Activated CD4-positive, alpha-beta memory T cell treated with anti-CD3 and anti-CD28 coated beads, Interleukin-2, amount 10 ng/mL, durations not matched to agents 7 days and 5 days (primary cell): Measurements from ENCODE around the gene RNF114. TPM values are rescaled to one million over a fixed set of nuclear protein-coding genes. Genes with fewer than 3 reads are reported as not detected.
"Not testable (repeated sequence)": the region's sequence is repeated elsewhere in the genome, so short reads cannot be mapped to it uniquely, and the experiment has no call there.

Source experiments
- CTCF ChIA-PET: fragments of 350-600 bp; sonication (Branson Sonifier 250); formaldehyde crosslinking; loops from one replicate; lab custom pipeline; 2021; ENCODE audit warnings: antibody characterized with exemption, inconsistent platforms; lab: Charles Lee
- POLR2A ChIA-PET: fragments of 350-600 bp; sonication (Branson Sonifier 250); formaldehyde crosslinking; loops from one replicate; lab custom pipeline; 2021; ENCODE audit warnings: antibody characterized with exemption; lab: Charles Lee
- DNase-seq: peaks from one replicate; pipeline ENCODE4 v3.0.0-alpha.2; 2020
- H3K27ac Mint-ChIP-seq: one replicate; pipeline ENCODE4 v1.8.0; 2021; ENCODE audit warnings: mild to moderate bottlenecking, mixed read lengths
- H3K27me3 Mint-ChIP-seq: one replicate; pipeline ENCODE4 v1.8.0; 2021; ENCODE audit warnings: mixed read lengths
- H3K36me3 Mint-ChIP-seq: one replicate; pipeline ENCODE4 v1.8.0; 2021; ENCODE audit warnings: low read depth, mixed read lengths
- H3K4me1 Mint-ChIP-seq: one replicate; pipeline ENCODE4 v1.8.0; 2021; ENCODE audit warnings: mixed read lengths
- H3K4me3 Mint-ChIP-seq: one replicate; pipeline ENCODE4 v1.8.0; 2021; ENCODE audit warnings: mild to moderate bottlenecking, mixed read lengths
- H3K9me3 Mint-ChIP-seq: one replicate; pipeline ENCODE4 v1.8.0; 2021; ENCODE audit warnings: mixed read lengths
- total RNA-seq, 2 experiments: library from RNA; stranded (reverse); gene quantifications; one replicate each; pipeline ENCODE4 v1.2.3, GENCODE V29; 2021

The RNF114 gene
- total RNA-seq, 2 experiments from 2014 or later = 66.4 to 76.4 TPM

DNA sequence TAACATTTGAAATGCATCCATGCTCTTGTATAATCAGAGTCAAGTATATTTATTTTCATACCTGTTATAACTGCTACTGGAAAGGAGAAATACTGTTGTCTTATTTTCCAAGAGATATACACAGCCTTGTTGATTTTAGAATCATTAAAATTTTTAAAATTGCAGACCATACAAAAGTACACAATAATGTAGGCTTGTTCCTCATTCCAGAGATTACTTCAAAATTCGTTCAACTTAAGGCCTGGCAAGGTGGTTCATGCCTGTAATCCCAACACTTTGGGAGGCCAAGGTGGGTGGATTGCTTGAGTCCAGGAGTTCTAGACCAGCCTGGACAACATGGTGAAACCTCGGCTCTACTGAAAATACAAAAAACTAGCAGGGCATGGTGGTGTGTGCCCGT is 6.1 kb downstream of the RNF114 start:
- ChIA-PET CTCF (interaction anchor here (0.6 to 1.5 kb wide), 3 partner anchors 9 to 368 kb away, joined by 3 to 6 read pairs (median 3); no protein-coding TSS in a partner anchor), POLR2A (no interaction called here)
- H3K4me3 Mint-ChIP-seq = no peak overlapping the region
- H3K36me3 Mint-ChIP-seq = peaks cover 56% of the 10 kb centered on the region
- no peak for DNase-seq
- H3K4me1 Mint-ChIP-seq = peaks cover 36% of the 10 kb centered on the region
- H3K27ac Mint-ChIP-seq = no peak overlapping the region
- H3K27me3 Mint-ChIP-seq = no peaks in the 10 kb centered on the region
- H3K9me3 Mint-ChIP-seq = no peaks in the 10 kb centered on the region

DNA sequence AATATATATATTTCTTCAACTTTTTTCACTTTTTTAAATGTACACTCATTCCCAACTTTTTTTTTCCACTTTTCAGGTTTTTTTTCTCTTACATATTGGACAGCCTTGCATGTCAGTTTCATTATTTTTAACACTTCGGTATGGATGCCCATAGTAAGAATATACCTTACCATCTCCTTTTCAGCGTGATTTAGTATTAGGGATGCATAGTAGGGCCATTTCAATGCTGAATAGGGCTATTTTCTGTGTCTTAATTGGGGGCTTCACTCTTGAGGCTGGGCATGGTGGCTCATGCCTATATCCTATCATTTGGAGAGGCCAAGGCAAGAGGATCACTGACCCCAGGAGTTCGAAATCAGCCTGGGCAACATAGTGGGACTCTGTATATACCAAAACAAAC is 6.7 kb downstream of the RNF114 start:
- DNase-seq = no peak
- Mint-ChIP-seq H3K27ac (no peak overlapping the region), H3K27me3 (no peaks in the 10 kb centered on the region), H3K4me3 (no peak overlapping the region), H3K4me1 (peaks cover 30% of the 10 kb centered on the region), H3K36me3 (peaks cover 60% of the 10 kb centered on the region), H3K9me3 (no peaks in the 10 kb centered on the region)
- ChIA-PET POLR2A (no interaction called here), CTCF (interaction anchor here (1.1 kb wide), 1 partner anchor 129 kb away, joined by 6 read pairs; no protein-coding TSS in a partner anchor)

DNA sequence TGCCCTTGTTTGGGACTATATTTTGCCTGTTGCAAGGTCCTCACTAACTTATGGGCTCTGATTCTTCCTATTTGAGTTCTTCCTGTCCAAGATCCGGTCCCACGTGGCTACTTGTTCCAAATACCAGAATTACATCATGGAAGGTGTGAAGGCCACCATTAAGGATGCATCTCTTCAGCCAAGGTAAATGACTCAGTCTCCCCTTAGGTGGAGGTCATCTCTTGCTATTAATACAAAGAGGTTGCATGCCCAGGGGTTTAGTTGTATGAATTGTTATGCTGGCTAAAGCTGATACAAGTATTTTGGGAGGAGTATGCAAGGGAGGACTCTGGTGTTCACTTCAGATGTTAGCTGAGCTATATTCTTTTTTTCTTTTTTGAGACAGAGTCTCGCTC is 9.1 kb downstream of the RNF114 start:
- peaks cover 64% of the 10 kb centered on the region for H3K36me3 Mint-ChIP-seq
- H3K4me3 Mint-ChIP-seq = no peak overlapping the region
- H3K9me3 Mint-ChIP-seq = no peaks in the 10 kb centered on the region
- DNase-seq = no peak
- no peaks in the 10 kb centered on the region for H3K27me3 Mint-ChIP-seq
- ChIA-PET POLR2A (interaction anchor here (4.1 kb wide), 1 partner anchor 9 kb away, joined by 17 read pairs; the partner anchor contains the start of gene RNF114), CTCF (interaction anchor here (1.1 kb wide), 1 partner anchor 20 kb away, joined by 5 read pairs; no protein-coding TSS in a partner anchor)
- no peak overlapping the region for H3K27ac Mint-ChIP-seq
- peaks cover 16% of the 10 kb centered on the region for H3K4me1 Mint-ChIP-seq

DNA sequence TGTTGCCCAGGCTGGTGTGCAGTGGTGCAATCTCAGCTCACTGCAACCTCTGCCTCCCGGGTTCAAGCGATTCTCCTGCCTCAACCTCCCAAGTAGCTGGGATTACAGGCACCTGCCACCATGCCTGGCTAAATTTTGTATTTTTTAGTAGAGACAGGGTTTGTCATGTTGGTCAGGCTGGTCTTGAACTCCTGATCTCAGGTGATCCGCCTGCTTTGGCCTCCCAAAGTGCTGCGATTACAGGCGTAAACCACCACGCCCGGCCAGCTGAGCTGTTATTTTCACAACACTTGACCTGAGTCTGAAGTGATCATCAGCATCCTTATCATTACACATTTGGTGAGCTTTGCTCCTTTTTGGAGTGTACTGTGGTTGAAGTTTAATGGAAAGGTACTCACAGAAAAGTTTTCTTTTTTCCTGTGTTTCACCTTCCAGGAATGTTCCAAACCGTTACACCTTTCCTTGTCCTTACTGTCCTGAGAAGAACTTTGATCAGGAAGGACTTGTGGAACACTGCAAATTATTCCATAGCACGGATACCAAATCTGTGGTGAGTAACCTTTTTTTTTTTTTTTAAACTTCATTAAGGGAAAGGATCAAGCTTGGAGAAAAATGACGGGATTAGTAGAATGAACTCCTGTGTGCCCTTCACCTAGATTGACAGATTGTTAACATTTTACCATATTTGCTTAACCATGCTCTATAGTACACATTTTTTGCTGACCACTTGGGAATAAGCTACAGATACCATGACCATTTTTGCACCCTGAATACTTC is 9.7 kb downstream of the RNF114 start:
- no peak overlapping the region for H3K27ac Mint-ChIP-seq
- DNase-seq = no peak
- H3K4me1 Mint-ChIP-seq = peaks cover 14% of the 10 kb centered on the region
- ChIA-PET CTCF (interaction anchor here (0.6 to 1.6 kb wide), 4 partner anchors 19 to 915 kb away, joined by 3 to 10 read pairs (median 4); no protein-coding TSS in a partner anchor), POLR2A (interaction anchor here (4.1 kb wide), 1 partner anchor 9 kb away, joined by 17 read pairs; the partner anchor contains the start of gene RNF114)
- H3K27me3 Mint-ChIP-seq = no peaks in the 10 kb centered on the region
- H3K36me3 Mint-ChIP-seq = peaks cover 69% of the 10 kb centered on the region
- H3K9me3 Mint-ChIP-seq = no peaks in the 10 kb centered on the region
- H3K4me3 Mint-ChIP-seq = no peak overlapping the region

DNA sequence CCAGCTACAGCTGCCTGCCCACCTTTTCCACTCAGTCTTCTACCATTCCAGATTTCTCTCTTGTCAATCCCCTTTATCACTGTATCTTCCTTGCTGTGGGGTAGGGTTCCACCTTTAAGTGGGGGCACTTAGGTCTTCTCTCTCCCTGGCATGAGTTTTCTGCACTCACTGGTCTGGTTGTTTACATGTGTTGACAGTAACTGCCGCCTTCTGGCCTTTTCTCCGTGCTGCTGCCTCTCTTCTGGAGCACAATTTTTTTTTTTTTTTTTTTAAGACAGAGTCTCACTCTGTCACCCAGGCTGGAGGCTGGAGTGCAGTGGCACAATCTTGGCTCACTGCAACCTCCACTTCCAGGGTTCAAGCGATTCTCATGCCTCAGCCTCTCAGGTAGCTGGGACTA is 12.0 kb downstream of the RNF114 start:
- no peak overlapping the region for H3K4me3 Mint-ChIP-seq
- H3K27ac Mint-ChIP-seq = no peak overlapping the region
- no peak for DNase-seq
- peaks cover 76% of the 10 kb centered on the region for H3K36me3 Mint-ChIP-seq
- no peaks in the 10 kb centered on the region for H3K9me3 Mint-ChIP-seq
- peaks cover 8% of the 10 kb centered on the region for H3K4me1 Mint-ChIP-seq
- CTCF ChIA-PET = no interaction called here
- POLR2A ChIA-PET = interaction anchor here (4.1 kb wide), 1 partner anchor 12 kb away, joined by 17 read pairs; the partner anchor contains the start of gene RNF114
- H3K27me3 Mint-ChIP-seq = no peaks in the 10 kb centered on the region

DNA sequence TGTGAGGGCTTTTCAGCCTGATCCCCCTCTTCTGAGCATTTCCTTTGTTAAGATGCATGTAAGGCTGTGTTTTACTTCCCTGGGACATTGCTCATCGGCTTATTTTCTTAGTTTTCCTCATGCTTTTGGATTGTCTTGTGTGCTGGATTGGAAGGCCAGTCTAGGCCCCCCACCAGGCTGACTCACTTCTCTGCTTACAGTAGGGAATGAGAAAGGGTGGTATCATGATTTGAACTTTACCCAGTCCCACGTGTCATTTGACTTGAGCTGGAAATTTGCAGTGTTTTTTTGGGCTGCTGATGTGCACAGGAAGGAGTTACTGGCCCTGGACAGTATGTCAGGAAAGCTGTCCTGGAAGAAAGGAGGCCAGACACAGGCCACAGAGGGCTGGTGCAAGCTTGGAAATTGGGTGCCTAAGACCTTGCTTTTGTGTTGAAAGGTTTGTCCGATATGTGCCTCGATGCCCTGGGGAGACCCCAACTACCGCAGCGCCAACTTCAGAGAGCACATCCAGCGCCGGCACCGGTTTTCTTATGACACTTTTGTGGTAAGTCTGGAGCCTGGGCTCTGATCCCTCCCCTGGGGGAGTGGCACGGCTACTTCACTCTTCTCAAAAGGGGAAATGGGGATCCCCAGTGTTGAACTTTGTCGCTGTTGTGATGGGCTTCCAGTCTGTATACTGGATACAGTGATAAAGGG is 12.8 kb downstream of the RNF114 start:
- Mint-ChIP-seq H3K9me3 (no peaks in the 10 kb centered on the region), H3K4me1 (peaks cover 8% of the 10 kb centered on the region), H3K4me3 (no peak overlapping the region), H3K27ac (no peak overlapping the region), H3K36me3 (peaks cover 75% of the 10 kb centered on the region), H3K27me3 (no peaks in the 10 kb centered on the region)
- no peak for DNase-seq
- CTCF ChIA-PET = no interaction called here
- POLR2A ChIA-PET = no interaction called here

DNA sequence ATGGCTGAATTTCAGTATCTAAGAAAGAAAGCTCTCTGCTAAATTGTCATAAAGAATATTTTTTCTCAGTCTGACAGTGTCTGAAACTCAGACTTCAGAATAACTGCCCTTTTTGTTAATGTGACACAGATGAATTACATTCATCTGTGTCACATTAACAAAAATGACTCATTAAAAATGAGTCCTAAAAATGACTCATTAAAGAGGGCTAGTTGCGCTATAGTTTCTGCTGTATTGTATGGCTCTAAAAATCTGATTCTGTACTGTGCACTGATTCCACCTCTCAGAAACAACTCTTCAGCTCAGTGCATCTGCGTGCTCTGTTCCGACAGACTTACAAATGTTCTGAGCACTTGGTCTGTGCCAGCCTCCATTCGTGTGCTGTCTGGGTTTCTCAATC is 15.0 kb downstream of the RNF114 start:
- Mint-ChIP-seq H3K36me3 (peaks cover 70% of the 10 kb centered on the region), H3K9me3 (no peaks in the 10 kb centered on the region), H3K27me3 (no peaks in the 10 kb centered on the region), H3K4me3 (no peak overlapping the region), H3K27ac (no peak overlapping the region), H3K4me1 (peaks cover 5% of the 10 kb centered on the region)
- ChIA-PET CTCF (interaction anchor here (1.2 kb wide), 1 partner anchor 9 kb away, joined by 3 read pairs; no protein-coding TSS in a partner anchor), POLR2A (interaction anchor here (1.7 kb wide), 1 partner anchor 14 kb away, joined by 4 read pairs; no protein-coding TSS in a partner anchor)
- DNase-seq = no peak

DNA sequence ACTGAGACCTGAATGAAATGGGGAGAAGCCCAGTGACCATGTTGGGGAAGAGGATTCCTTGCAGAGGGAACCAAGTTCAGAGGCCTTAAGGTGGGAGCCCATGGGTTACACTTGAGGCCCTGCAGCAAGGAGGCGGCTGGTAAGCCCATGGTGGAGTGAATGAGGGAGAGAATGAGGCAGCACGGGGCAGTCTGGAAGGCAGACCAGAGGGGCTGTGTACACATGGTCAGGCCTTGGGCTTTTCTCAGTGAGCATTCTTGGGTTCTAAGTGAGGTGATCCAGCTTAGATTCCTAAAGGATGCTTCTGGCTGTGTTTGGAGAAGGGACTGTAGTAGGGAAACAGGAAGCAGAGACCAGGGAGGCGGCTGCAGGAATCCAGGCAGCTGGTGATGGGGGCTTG is 19.0 kb downstream of the RNF114 start:
- no peak overlapping the region for H3K27ac Mint-ChIP-seq

DNA sequence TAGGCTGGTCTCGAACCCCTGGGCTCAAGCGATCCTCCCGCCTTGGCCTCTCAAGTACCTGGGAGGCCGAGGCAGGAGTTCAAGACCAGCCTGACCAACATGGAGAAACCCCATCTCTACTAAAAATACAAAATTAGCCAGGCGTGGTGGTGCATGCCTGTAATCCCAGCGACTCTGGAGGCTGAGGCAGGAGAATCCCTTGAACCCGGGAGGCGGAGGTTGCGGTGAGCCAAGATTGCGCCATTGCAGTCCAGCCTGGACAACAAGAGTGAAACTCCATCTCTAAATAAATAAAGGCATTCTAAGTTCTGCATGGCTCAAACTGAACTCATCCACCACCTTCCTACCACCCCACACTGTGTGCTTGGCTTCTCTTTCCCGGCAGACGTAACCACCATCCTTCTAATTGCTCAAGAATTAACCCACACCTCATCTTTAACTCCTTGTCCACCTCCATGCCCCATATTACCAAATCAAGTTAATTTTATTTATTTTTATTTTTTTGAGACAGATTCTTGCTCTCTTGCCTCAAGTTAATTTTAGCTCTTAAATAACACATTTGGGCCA is 19.7 kb downstream of the RNF114 start:
- H3K27me3 Mint-ChIP-seq, H3K4me3 Mint-ChIP-seq, POLR2A ChIA-PET, H3K4me1 Mint-ChIP-seq, H3K9me3 Mint-ChIP-seq, DNase-seq, H3K27ac Mint-ChIP-seq: not testable (repeated sequence)
- CTCF ChIA-PET = interaction anchor here (1.6 kb wide), 1 partner anchor 8 kb away, joined by 4 read pairs; no protein-coding TSS in a partner anchor
- H3K36me3 Mint-ChIP-seq = peaks cover 50% of the 10 kb centered on the region

More for the DNA sequence above, 19.0 kb downstream of the RNF114 start:
- DNase-seq = no peak
- POLR2A ChIA-PET = no interaction called here
- CTCF ChIA-PET = interaction anchor here (1.6 kb wide), 1 partner anchor 9 kb away, joined by 4 read pairs; no protein-coding TSS in a partner anchor
- H3K4me1 Mint-ChIP-seq = peaks cover 3% of the 10 kb centered on the region
- H3K4me3 Mint-ChIP-seq = no peak overlapping the region
- no peaks in the 10 kb centered on the region for H3K9me3 Mint-ChIP-seq
- H3K27me3 Mint-ChIP-seq = no peaks in the 10 kb centered on the region
- H3K36me3 Mint-ChIP-seq = peaks cover 58% of the 10 kb centered on the region

DNA sequence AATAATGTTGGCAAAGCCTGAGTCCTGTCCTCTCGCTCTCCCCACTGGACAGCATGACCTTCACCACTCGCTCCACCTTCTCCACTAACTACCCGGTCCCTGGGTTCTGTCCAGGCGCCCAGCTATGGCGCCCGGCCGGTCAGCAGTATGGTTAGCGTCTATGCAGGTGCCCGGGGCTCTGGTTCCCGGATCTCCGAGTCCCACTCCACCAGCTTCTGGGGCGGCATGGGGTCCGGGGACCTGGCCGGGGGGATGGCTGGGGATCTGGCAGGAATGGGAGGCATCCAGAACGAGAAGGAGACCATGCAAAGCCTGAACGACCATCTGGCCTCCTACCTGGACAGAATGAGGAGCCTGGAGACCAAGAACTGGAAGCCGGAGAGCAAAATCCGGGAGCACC is 20.5 kb downstream of the RNF114 start:
- Mint-ChIP-seq H3K27ac (no peak overlapping the region), H3K36me3 (peaks cover 44% of the 10 kb centered on the region), H3K27me3 (no peaks in the 10 kb centered on the region), H3K4me1 (peaks cover 3% of the 10 kb centered on the region), H3K9me3 (no peaks in the 10 kb centered on the region), H3K4me3 (no peak overlapping the region)
- DNase-seq = no peak
- ChIA-PET POLR2A (no interaction called here), CTCF (interaction anchor here (1.6 kb wide), 1 partner anchor 8 kb away, joined by 4 read pairs; no protein-coding TSS in a partner anchor)

DNA sequence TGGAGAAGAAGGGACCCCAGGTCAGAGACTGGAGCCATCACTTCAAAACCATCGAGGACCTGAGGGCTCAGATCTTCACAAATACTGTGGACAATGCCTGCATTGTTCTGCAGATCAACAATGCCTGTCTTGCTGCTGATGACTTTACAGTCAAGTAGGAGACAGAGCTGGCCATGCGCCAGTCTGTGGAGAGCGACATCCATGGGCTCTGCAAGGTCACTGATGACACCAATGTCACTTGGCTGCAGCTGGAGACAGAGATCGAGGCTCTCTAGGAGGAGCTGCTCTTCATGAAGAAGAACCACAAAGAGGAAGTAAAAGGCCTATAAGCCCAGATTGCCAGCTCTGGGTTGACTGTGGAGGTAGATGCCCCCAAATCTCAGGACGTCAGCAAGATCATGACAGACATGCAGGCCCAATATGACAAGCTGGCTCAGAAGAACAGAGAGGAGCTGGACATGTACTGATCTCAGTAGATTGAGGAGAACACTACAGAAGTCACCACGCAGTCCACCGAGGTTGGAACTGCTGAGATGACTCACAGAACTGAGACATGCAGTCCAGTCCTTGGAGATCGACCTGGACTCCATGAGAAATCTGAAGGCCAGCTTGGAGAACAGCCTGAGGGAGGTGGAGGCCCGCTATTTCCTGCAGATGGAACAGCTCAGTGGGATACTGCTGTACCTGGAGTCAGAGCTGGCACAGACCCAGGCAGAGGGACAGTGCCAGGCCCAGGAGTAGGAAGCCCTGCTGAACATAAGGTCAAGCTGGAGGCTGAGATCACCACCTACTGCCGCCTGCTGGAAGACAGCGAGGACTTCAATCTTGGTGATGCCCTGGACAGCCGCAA is 21.1 kb downstream of the RNF114 start:
- DNase-seq, H3K27me3 Mint-ChIP-seq, POLR2A ChIA-PET, H3K9me3 Mint-ChIP-seq, H3K27ac Mint-ChIP-seq, H3K4me1 Mint-ChIP-seq, H3K4me3 Mint-ChIP-seq: not testable (repeated sequence)
- CTCF ChIA-PET = interaction anchor here (0.6 kb wide), 1 partner anchor 113 kb away, joined by 3 read pairs; no protein-coding TSS in a partner anchor
- H3K36me3 Mint-ChIP-seq = peaks cover 40% of the 10 kb centered on the region

DNA sequence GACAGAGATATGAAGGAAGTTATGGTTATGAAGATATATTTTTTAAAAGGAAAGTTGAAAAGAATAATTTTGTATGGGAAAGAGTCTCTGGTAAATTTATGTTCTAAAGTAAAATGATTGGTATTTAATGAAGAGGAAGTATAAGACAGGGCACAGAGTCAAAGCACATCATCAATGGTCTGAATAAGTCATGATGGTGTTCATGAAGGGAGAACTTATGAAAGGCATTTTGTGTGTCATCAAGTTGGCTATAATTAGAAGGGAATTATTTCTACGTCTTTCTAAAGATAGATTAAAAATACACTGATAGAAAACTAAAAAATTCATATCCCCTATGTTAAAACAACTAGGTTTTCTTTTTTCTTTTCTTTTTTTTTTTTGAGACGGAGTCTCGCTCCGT is 25.2 kb downstream of the RNF114 start:
- H3K27ac Mint-ChIP-seq = no peak overlapping the region
- peaks cover 19% of the 10 kb centered on the region for H3K36me3 Mint-ChIP-seq
- no peak overlapping the region for H3K4me3 Mint-ChIP-seq
- H3K9me3 Mint-ChIP-seq = no peaks in the 10 kb centered on the region
- ChIA-PET POLR2A (no interaction called here), CTCF (interaction anchor here (0.7 kb wide), 1 partner anchor 590 kb away, joined by 3 read pairs; no protein-coding TSS in a partner anchor)
- H3K4me1 Mint-ChIP-seq = peaks cover 3% of the 10 kb centered on the region
- no peaks in the 10 kb centered on the region for H3K27me3 Mint-ChIP-seq
- DNase-seq = no peak
